ENCODE results near the gene AGTRAP. TPM values are rescaled to one million over a fixed set of nuclear protein-coding genes. Genes with fewer than 3 reads are reported as not detected.

Gene AGTRAP
- total RNA-seq, 1 donor from 2014 or later = 9.7 TPM

DNA sequence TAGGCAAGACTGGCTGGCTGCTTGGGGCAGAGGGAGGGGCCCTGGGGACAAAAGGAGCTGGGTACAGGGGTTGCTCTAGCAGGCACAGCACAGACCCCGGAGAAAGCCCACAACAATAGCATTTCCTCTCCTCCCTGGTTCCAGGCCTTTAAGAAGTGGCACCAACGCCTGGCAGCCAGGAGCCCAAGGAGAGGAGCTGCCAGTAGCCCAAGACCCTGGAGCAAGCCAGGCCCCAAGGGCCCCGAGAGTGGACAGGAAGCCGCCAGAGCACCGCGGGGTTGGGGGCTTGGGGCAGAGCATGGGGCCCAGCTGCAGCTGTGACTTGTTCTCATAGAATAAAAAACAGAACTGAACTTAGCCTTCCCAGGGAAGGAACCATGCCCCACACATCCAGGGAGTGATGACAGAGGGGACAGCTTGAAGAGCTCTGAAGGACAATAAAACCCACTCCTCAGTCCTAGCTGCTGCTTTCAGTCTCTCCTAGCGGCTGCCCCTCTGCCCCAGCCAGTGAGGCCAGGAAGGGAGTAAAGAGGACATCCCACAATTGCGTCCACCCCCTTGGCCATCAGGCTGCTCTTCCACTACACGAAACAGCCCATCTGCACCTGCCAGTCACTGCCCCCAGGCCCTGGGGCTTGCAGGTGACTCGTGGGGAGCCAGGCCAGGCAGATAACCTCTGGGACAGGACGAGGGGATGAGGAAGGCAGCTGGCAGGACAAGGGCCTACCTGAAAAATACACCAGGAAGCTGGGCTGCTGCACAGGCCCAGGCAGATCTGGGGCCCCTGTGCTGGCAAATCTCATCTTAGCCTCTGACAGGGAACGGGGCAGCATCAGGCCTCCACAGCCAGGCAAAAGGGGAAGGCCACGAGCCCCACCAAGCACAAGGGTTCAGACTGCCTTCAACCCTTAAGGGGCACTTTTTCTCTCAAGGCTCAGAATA is 53.5 kb downstream of the AGTRAP start:
- no peaks in the 10 kb centered on the region for H3K27me3 Mint-ChIP-seq (ENCODE audit: low read depth)
- no peak overlapping the region for H3K4me3 Mint-ChIP-seq (ENCODE audit: low read depth)
- no peak overlapping the region for H3K27ac Mint-ChIP-seq
- DNase-seq (ENCODE audit: low spot score) = no peak
- H3K4me1 Mint-ChIP-seq (ENCODE audit: low read depth) = peaks cover 3% of the 10 kb centered on the region
- intact Hi-C loops (cut with micrococcal nuclease) = no loop called here
- H3K9me3 Mint-ChIP-seq = no peaks in the 10 kb centered on the region
- H3K36me3 Mint-ChIP-seq (ENCODE audit: low read depth) = peaks cover 13% of the 10 kb centered on the region

DNA sequence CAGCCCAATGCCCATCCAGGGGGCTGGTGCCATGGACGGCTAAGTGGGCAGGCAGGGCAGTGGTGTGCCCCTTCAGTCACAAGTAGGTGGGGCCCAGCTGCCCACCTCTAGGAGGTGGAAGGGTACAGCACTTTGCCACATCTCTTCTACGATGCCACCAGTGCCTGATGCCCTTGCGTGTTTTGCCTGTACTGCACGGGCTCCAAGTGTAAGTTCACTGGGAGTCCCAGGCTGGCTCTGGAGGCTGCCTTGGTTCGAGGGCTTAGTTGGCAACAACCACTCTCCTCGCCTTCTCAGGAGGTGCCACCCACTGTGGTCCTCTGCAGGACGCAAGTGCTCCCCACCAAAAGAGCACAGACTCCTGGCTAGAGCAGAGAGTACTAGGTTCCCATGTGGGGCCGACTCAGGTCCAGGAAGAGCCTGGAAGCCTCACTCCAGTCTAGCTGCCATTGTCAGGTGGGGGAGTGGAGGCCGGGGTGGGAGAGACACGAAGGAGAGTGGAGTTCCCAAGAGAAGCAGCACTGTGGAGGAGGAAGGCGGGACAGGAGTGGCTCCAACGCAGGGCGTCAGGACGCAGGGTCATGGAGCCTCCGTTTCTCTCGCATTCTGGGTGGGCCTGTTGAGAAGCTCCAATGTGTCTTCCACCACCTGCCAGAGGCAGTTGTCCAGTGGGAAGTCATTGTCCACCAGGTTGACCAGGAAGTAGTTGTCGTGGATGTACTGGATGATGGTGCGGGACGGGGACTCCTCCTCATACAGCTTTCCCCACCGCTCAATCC is 54.4 kb downstream of the AGTRAP start:
- intact Hi-C loops (cut with micrococcal nuclease) = no loop called here
- Mint-ChIP-seq H3K4me3 (ENCODE audit: low read depth) (no peak overlapping the region), H3K27me3 (ENCODE audit: low read depth) (no peaks in the 10 kb centered on the region), H3K27ac (no peak overlapping the region), H3K4me1 (ENCODE audit: low read depth) (peaks cover 2% of the 10 kb centered on the region), H3K9me3 (no peaks in the 10 kb centered on the region), H3K36me3 (ENCODE audit: low read depth) (peaks cover 22% of the 10 kb centered on the region)
- DNase-seq (ENCODE audit: low spot score) = no peak

DNA sequence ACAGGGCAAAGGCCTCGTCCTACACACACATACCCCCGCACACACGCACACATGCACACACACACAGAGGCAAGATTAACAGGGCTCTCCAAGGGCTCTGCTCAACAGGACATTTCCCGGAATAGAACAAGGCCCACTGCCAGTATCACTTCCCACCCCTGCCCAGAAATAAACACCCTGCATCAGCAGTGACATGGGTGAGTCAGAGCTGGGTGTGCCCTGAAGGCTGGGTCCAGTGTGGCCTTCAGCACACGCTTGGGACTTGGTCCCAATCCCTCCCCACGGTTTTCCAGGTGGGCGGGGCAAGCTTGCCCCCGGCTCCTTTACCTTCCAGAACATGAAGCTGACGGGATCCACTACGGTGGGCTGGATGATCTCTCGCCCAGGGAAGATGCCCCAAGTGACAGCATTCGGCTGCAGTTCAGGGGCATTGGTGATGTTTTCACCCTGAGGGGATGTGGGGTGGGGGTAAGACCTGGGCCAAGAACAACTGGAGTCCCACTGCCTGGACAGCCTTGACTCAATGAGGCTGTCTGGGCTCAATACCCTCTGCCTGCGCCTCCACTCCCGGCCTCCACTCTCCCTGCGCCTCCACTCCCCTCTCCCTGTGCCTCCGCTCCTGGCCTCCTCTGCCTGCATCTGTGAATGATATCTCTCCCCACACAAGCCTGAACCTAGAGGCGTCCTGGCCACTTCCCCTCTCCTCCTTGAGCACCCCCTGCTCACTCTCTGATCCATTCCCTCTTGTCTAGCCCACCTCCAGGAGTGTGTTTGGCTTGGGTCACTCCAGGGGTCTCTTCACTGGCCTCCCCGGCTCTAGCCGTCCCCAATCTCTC is 55.2 kb downstream of the AGTRAP start:
- Mint-ChIP-seq H3K4me3 (ENCODE audit: low read depth) (no peak overlapping the region), H3K27ac (no peak overlapping the region), H3K36me3 (ENCODE audit: low read depth) (peaks cover 29% of the 10 kb centered on the region), H3K27me3 (ENCODE audit: low read depth) (no peaks in the 10 kb centered on the region), H3K4me1 (ENCODE audit: low read depth) (no peaks in the 10 kb centered on the region), H3K9me3 (no peaks in the 10 kb centered on the region)
- DNase-seq (ENCODE audit: low spot score) = no peak
- intact Hi-C loops (cut with micrococcal nuclease) = no loop called here

DNA sequence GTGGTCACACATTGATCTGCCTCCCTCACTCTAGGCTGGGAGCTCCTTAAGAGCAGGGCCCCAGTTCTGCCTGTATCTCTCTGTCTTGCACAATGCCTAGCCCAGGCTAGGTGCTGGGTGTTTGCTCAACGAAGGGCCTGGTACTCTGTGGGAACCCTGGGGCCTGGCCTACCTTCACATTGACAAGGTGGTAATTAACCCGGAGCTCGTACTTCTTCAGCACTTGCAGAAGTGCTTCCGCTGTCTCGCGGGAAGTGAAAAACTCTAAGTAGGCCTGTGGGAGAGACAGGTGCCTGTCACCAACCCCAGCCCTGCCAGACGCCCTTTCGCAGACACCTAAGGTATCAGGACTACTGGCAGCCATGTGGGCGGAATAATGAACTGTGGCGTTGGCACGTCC is 56.2 kb downstream of the AGTRAP start:
- no peak overlapping the region for H3K27ac Mint-ChIP-seq
- no peak overlapping the region for H3K4me3 Mint-ChIP-seq (ENCODE audit: low read depth)
- no peaks in the 10 kb centered on the region for H3K9me3 Mint-ChIP-seq
- intact Hi-C loops (cut with micrococcal nuclease) = no loop called here
- peaks cover 33% of the 10 kb centered on the region for H3K36me3 Mint-ChIP-seq (ENCODE audit: low read depth)
- H3K4me1 Mint-ChIP-seq (ENCODE audit: low read depth) = no peaks in the 10 kb centered on the region
- DNase-seq (ENCODE audit: low spot score) = no peak
- no peaks in the 10 kb centered on the region for H3K27me3 Mint-ChIP-seq (ENCODE audit: low read depth)

DNA sequence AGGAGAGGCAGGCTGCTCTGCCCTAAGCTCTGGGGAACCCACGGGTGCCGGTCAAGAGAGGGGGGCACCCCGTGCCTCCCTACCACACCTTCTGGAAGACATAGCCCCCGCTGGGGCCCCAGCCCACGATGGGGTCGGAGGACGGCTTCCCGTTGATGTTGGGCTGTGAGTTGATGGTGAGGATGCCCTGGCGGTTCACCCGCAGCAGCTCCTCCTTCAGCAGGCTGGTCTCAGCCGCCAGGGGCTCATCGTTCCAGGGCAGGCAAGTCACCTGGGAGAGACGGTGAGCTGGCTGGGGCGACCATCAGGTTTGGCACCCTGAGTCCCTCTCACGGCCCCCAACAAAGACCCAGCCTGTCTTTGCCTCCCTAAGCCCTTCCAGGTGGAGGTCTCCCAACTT is 57.9 kb downstream of the AGTRAP start:
- Mint-ChIP-seq H3K27me3 (ENCODE audit: low read depth) (no peaks in the 10 kb centered on the region), H3K4me3 (ENCODE audit: low read depth) (no peak overlapping the region), H3K27ac (no peak overlapping the region), H3K36me3 (ENCODE audit: low read depth) (peaks cover 37% of the 10 kb centered on the region), H3K9me3 (no peaks in the 10 kb centered on the region), H3K4me1 (ENCODE audit: low read depth) (no peaks in the 10 kb centered on the region)
- intact Hi-C loops (cut with micrococcal nuclease) = no loop called here
- no peak for DNase-seq (ENCODE audit: low spot score)

DNA sequence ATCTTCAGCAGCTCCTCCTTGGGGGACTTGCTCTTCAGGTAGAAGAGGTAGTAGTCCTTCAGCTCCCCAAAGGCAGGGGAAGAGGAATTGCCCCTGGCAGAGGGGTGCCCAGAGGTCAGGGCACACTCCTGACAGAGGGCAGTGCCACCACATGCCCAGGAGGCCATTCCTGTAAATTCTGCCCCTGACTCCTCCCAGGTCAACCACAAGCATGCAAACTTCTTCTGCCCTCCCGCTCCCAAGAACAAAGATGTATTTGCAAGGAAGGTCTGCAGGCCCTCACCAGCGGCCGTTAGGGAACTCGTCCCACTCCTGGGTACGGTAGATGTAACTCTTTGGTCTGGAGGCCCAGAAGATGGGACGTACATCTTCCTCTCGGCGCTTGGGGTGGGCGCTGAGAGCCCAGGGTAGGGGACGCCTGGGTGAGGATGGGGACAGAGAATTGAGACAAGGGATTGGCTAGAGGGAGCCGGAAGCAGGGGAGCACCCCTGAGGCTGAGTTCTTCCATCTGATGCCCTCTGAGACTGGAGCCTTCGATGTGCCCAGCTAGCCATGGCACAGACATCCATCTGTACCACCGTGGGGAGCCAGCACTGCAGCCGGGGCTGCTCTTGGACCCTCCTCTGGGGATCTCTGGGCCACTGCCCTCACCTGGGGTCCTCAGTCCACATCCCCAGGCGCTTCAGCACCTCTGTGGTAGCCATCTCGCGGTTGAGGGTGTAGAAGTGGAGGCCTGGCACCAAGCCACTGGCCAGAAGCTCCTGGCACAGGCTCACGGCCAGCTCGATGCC is 58.7 kb downstream of the AGTRAP start:
- no peaks in the 10 kb centered on the region for H3K27me3 Mint-ChIP-seq (ENCODE audit: low read depth)
- H3K36me3 Mint-ChIP-seq (ENCODE audit: low read depth) = peaks cover 40% of the 10 kb centered on the region
- H3K9me3 Mint-ChIP-seq = no peaks in the 10 kb centered on the region
- DNase-seq (ENCODE audit: low spot score) = no peak
- H3K4me3 Mint-ChIP-seq (ENCODE audit: low read depth) = no peak overlapping the region
- intact Hi-C loops (cut with micrococcal nuclease) = no loop called here
- no peak overlapping the region for H3K27ac Mint-ChIP-seq
- no peaks in the 10 kb centered on the region for H3K4me1 Mint-ChIP-seq (ENCODE audit: low read depth)

DNA sequence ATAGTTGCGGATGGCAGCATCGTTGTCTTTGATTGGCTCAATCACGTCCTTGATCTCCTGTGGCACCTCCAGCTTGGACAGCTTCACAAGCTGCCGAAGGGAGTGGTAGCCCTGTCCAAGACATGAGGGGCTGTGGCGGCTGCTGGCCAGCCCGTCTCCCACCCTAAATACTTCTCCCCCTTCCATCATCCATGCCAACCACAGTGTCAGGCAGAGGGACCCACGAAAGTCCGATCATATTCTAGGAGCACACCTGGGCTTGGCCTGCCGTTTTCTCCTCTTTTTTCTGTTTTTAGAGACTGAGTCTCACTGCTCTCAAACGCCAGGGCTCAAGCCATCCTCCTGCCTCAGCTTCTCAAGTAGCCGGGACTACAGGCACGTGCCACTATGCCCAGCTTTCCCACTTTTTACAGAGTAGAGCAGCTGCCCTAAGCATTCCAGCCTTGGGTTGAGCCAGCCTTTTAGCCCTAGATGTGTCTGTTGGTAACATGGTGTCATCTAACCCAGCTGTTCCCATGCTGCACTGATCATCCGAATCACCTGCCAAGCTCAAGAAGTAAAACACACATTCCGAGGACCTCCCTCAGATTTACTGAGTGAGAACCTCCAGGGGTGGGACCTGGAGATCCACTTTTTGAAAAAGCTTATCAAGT is 59.4 kb downstream of the AGTRAP start:
- no peak overlapping the region for H3K4me3 Mint-ChIP-seq (ENCODE audit: low read depth)
- H3K27me3 Mint-ChIP-seq (ENCODE audit: low read depth) = no peaks in the 10 kb centered on the region
- peaks cover 42% of the 10 kb centered on the region for H3K36me3 Mint-ChIP-seq (ENCODE audit: low read depth)
- H3K27ac Mint-ChIP-seq = no peak overlapping the region
- DNase-seq (ENCODE audit: low spot score) = no peak
- H3K4me1 Mint-ChIP-seq (ENCODE audit: low read depth) = no peaks in the 10 kb centered on the region
- H3K9me3 Mint-ChIP-seq = no peaks in the 10 kb centered on the region
- intact Hi-C loops (cut with micrococcal nuclease) = no loop called here

DNA sequence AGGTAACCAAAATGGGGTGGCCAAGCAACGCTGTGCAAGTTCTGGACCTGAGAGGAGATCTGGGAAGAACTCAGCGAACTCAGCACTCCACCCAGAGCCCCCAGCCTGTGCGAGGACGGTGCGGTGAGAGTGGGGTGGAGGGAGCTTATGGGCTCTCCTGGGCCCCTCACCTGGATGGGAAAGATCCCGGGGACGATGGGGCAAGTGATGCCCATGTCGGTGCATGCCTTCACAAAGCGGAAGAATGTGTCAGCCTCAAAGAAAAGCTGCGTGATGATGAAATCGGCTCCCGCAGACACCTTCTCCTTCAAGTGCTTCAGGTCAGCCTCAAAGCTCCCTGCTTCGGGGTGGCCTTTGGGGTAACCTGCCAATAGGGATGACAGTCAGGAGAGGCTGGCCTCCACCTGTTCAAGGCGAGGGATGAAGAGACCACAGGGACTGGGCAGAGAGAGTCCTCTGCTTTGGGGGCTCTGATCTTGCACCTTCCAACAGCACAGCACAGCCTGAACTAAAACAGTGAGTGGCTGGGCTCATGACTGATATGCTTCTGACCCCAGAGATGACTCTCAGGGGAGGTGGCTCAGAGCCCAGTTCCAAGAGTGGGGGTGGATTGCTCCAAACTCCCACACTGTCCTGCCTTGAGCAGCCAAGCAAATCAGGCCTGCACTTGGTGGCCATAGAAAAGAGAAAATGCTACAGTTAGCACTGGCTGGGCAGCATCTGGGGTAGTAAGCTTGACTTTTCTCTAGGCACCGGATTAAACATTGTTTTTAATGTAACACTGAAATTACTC is 60.3 kb downstream of the AGTRAP start:
- Mint-ChIP-seq H3K4me3 (ENCODE audit: low read depth) (no peak overlapping the region), H3K27ac (no peak overlapping the region), H3K9me3 (no peaks in the 10 kb centered on the region), H3K27me3 (ENCODE audit: low read depth) (no peaks in the 10 kb centered on the region), H3K4me1 (ENCODE audit: low read depth) (no peaks in the 10 kb centered on the region), H3K36me3 (ENCODE audit: low read depth) (peaks cover 45% of the 10 kb centered on the region)
- no peak for DNase-seq (ENCODE audit: low spot score)
- intact Hi-C loops (cut with micrococcal nuclease) = no loop called here

DNA sequence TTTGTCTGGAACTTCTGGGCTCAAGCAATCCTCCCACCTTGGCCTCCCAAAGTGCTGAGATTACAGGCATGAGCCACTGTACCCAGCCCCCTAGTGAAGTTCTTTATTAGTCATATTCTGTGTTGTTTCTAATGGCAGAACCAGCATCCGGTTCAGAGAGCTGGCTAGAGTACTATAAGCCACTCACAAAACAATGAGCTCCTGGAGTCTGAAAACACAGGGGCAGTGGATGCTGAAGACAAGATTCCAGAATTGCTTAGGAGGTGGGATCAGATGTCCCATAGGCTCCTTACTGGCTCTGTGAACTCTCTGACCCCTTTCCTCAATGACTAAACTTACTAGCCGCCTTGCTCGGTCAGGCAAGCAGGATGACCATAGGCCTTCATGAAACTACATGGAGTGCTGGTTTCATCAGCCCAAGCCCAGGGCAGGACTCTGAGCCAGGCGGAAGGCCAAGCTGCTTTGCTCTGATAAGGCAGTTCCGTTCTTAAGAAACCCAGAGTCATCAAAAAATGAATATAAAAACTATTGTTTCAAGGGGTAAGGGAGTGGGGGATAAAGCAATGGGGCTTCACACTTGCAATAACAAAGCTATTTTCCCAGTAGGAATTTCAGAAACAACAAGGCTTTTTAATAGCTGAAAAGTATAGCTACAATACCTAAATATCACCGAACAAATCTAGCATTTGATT is 61.7 kb downstream of the AGTRAP start:
- H3K27ac Mint-ChIP-seq = no peak overlapping the region
- no peak for DNase-seq (ENCODE audit: low spot score)

DNA sequence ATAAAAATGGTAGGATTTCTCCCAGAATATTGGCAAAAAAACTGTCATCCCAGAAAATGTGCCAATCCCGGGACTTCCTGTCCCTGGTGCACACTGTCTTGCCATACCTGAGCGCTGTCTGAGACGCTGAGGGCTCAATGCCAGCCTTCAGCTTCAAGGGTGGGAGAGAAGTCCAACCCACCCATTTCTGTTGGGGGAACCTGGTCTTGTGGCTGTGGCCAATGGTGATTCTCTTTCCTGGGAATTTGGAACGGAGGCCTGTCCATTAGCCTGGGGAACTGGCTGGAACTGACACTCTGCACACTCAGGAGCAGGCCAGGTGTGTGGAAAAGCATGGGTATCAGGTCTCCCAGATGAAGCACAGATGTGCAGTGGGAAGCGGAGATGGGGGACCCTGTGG is 63.2 kb downstream of the AGTRAP start:
- DNase-seq (ENCODE audit: low spot score) = no peak
- intact Hi-C loops (cut with micrococcal nuclease) = no loop called here
- Mint-ChIP-seq H3K4me1 (ENCODE audit: low read depth) (peaks cover 20% of the 10 kb centered on the region), H3K27ac (no peak overlapping the region), H3K36me3 (ENCODE audit: low read depth) (peaks cover 51% of the 10 kb centered on the region), H3K27me3 (ENCODE audit: low read depth) (no peaks in the 10 kb centered on the region), H3K4me3 (ENCODE audit: low read depth) (no peak overlapping the region), H3K9me3 (no peaks in the 10 kb centered on the region)

More for the DNA sequence above, 61.7 kb downstream of the AGTRAP start:
- Mint-ChIP-seq H3K36me3 (ENCODE audit: low read depth) (peaks cover 47% of the 10 kb centered on the region), H3K9me3 (no peaks in the 10 kb centered on the region), H3K27me3 (ENCODE audit: low read depth) (no peaks in the 10 kb centered on the region), H3K4me1 (ENCODE audit: low read depth) (peaks cover 7% of the 10 kb centered on the region), H3K4me3 (ENCODE audit: low read depth) (no peak overlapping the region)
- intact Hi-C loops (cut with micrococcal nuclease) = no loop called here

DNA sequence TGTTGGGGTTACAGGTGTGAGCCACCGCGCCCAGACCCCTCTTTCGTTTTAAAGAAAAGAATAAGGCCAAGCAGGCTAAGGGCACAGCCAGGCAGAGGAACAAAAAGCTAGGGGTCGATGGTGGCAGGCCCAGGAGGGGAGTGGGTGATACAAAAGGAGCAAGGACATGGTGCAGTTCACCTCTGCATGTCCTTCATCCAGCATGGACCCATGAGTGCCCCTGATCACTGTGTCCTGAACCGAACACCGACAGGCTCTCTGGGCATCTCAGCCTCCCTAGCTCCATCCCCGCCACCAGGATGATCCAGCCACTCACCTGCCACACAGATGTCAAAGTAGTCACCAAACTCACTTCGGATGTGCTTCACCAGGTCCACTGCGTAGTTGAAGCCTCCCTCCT is 64.0 kb downstream of the AGTRAP start:
- Mint-ChIP-seq H3K9me3 (no peaks in the 10 kb centered on the region), H3K27ac (no peak overlapping the region), H3K4me1 (ENCODE audit: low read depth) (peaks cover 27% of the 10 kb centered on the region), H3K36me3 (ENCODE audit: low read depth) (peaks cover 44% of the 10 kb centered on the region), H3K27me3 (ENCODE audit: low read depth) (no peaks in the 10 kb centered on the region), H3K4me3 (ENCODE audit: low read depth) (no peak overlapping the region)
- intact Hi-C loops (cut with micrococcal nuclease) = no loop called here
- DNase-seq (ENCODE audit: low spot score) = no peak

All from activated T-helper 2 cell treated with anti-CD3 and anti-CD28 coated beads, Interferon-gamma antibody, Interleukin-2, Interleukin-4, amounts not matched to agents 10 μg/mL and 5 μg/mL and 100 μg/mL, durations not matched to agents 14 hours and 24 hours and 36 hours (primary cell).